Neutrophil (primary cell): Measurements from ENCODE around the gene SMPD2.

Experiments
- H3K27ac ChIP-seq: fragments of 200-600 bp; sonication (generic); 2 replicates; pipeline ENCODE4 v1.5.1; 2016; ENCODE audit warnings: mild to moderate bottlenecking, moderate library complexity
- H3K27me3 ChIP-seq: fragments of 200-600 bp; sonication (generic); 2 replicates; pipeline ENCODE4 v1.6.0; 2016; ENCODE audit warnings: mild to moderate bottlenecking
- H3K36me3 ChIP-seq: fragments of 200-600 bp; sonication (generic); 2 replicates; pipeline ENCODE4 v1.5.1; 2017
- H3K4me1 ChIP-seq, 2 experiments: fragments of 200-600 bp in 1 of 2; sonication (generic) in 1 of 2; 1 replicate in 1 of 2; 2 replicates in 1 of 2; pipeline versions ENCODE4 v1.5.1 to v1.6.1; 2013 to 2016; ENCODE audit warnings: low read depth in 1 of 2, low read length in 1 of 2, mild to moderate bottlenecking in 1 of 2, moderate library complexity in 1 of 2; ENCODE audit not compliant: control insufficient read depth in 1 of 2, insufficient read depth in 1 of 2
- H3K4me3 ChIP-seq, 2 experiments: fragments of 200-600 bp in 1 of 2; sonication (generic) in 1 of 2; 1 replicate in 1 of 2; 2 replicates in 1 of 2; pipeline ENCODE4 v1.5.1; 2013 to 2016; ENCODE audit warnings: low read depth in 1 of 2, low read length in 1 of 2, mild to moderate bottlenecking in 1 of 2, moderate library complexity in 1 of 2
- H3K9me3 ChIP-seq: fragments of 200-600 bp; sonication (generic); 2 replicates; pipeline ENCODE4 v1.5.1; 2016
- TF ChIP-seq, protein P1 (sequence below): fragments of 200-600 bp; sonication (generic); IDR thresholded peaks from 2 replicates; pipeline ENCODE4 v1.5.1; 2016; ENCODE audit warnings: antibody characterized with exemption

The SMPD2 gene

DNA sequence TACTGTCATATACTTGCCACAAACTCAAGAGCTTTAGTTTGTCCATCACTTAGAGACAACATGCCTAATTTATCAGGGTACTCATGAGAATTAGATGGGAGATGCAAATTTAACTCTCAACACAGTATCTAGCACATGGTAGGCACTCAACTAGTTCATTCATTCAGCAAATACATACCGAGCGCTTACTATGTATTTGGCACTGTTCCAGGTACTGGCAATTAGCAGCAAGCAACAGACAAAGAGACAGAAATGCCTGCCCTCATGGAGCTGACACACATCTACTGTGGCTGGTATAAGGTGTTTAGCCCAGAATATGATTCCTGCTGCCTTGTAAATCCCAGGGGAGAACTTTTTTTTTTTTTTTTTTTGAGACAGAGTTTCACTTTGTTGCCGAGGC lies 10.3 kb downstream of the SMPD2 start:
- H3K27me3 ChIP-seq = no peaks in the 10 kb centered on the region
- TF ChIP-seq, protein P1, sequence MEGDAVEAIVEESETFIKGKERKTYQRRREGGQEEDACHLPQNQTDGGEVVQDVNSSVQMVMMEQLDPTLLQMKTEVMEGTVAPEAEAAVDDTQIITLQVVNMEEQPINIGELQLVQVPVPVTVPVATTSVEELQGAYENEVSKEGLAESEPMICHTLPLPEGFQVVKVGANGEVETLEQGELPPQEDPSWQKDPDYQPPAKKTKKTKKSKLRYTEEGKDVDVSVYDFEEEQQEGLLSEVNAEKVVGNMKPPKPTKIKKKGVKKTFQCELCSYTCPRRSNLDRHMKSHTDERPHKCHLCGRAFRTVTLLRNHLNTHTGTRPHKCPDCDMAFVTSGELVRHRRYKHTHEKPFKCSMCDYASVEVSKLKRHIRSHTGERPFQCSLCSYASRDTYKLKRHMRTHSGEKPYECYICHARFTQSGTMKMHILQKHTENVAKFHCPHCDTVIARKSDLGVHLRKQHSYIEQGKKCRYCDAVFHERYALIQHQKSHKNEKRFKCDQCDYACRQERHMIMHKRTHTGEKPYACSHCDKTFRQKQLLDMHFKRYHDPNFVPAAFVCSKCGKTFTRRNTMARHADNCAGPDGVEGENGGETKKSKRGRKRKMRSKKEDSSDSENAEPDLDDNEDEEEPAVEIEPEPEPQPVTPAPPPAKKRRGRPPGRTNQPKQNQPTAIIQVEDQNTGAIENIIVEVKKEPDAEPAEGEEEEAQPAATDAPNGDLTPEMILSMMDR = no peak
- H3K27ac ChIP-seq = no peak overlapping the region
- peaks cover 48 to 50% of the 10 kb centered on the region in 2 experiments for H3K4me1 ChIP-seq
- no peak overlapping the region for H3K4me3 ChIP-seq
- H3K9me3 ChIP-seq = no peaks in the 10 kb centered on the region
- H3K36me3 ChIP-seq = peaks cover 81% of the 10 kb centered on the region

DNA sequence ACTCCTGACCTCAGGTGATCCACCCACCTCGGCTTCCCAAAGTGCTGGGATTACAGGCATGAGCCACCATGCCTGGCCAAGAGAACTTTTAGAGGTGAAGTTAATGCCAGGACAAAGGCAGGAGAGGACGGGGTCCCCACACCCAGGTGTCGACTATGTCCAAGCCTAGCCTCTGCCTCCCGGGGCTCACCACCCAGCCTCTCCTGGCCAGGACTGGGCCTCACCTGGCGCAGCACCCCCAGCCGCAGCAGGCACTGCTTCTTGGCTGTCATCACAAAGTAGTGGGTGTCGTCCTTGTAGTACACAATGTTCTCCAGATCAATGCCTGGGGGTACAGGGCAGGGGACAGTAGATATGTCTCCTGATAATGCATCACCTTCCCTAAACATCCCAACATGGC lies 10.9 kb downstream of the SMPD2 start:
- TF ChIP-seq, protein P1 = no peak
- peaks cover 52 to 56% of the 10 kb centered on the region in 2 experiments for H3K4me1 ChIP-seq
- no peak overlapping the region for H3K4me3 ChIP-seq
- H3K36me3 ChIP-seq = peaks cover 75% of the 10 kb centered on the region
- H3K9me3 ChIP-seq = no peaks in the 10 kb centered on the region
- H3K27me3 ChIP-seq = no peaks in the 10 kb centered on the region
- H3K27ac ChIP-seq = peak overlapping the region; percentile 95

DNA sequence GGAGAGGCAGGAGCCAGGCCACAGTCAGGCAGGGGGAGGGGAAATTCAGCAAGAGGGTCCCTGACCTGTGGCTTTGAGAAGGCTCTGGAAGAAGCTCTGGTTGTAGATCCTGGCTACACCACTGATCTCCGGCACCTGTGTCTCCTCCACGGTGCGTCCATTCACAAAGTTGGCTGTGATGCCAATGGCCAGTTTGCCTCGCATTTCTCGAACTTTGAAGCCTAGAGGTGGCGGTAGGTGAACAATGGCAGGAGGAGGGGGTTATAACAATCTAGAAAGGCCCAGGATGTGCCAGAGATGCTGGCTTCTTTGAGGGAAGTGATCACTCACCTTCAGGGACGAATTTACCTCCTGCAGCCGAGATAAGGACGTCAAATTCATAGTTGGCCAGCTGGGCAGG lies 11.7 kb downstream of the SMPD2 start:
- TF ChIP-seq, protein P1 = no peak
- Histone ChIP-seq H3K4me1 (peaks cover 60 to 64% of the 10 kb centered on the region in 2 experiments), H3K36me3 (peaks cover 67% of the 10 kb centered on the region), H3K4me3 (no peak overlapping the region), H3K27ac (peak overlapping the region; percentile 95), H3K9me3 (no peaks in the 10 kb centered on the region), H3K27me3 (no peaks in the 10 kb centered on the region)

DNA sequence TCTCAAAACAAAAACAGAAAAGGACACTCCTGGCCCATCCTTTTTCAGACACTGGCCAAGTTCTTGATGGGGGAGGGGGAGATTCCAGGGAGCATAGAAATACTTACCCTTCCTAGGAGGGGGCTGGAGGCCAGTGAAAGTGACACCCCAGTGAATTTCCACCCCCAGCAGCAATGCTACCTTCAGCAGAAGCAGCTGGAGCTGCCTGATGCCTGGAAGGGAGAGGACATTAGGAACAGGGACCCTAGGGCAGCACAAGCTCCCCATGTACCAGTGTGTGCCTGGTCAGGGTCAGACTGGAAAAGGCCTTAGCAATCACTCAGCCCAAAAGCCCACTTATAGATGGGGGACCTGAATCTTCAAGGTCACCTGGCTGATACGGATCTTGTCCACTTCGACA lies 12.6 kb downstream of the SMPD2 start:
- H3K4me1 ChIP-seq = peaks cover 62 to 64% of the 10 kb centered on the region in 2 experiments
- no peaks in the 10 kb centered on the region for H3K9me3 ChIP-seq
- H3K36me3 ChIP-seq = peaks cover 58% of the 10 kb centered on the region
- H3K4me3 ChIP-seq = peak overlapping the region in 1 of 2 experiments; percentile 75
- TF ChIP-seq, protein P1 = no peak
- H3K27ac ChIP-seq = peak overlapping the region; percentile 95
- no peaks in the 10 kb centered on the region for H3K27me3 ChIP-seq

DNA sequence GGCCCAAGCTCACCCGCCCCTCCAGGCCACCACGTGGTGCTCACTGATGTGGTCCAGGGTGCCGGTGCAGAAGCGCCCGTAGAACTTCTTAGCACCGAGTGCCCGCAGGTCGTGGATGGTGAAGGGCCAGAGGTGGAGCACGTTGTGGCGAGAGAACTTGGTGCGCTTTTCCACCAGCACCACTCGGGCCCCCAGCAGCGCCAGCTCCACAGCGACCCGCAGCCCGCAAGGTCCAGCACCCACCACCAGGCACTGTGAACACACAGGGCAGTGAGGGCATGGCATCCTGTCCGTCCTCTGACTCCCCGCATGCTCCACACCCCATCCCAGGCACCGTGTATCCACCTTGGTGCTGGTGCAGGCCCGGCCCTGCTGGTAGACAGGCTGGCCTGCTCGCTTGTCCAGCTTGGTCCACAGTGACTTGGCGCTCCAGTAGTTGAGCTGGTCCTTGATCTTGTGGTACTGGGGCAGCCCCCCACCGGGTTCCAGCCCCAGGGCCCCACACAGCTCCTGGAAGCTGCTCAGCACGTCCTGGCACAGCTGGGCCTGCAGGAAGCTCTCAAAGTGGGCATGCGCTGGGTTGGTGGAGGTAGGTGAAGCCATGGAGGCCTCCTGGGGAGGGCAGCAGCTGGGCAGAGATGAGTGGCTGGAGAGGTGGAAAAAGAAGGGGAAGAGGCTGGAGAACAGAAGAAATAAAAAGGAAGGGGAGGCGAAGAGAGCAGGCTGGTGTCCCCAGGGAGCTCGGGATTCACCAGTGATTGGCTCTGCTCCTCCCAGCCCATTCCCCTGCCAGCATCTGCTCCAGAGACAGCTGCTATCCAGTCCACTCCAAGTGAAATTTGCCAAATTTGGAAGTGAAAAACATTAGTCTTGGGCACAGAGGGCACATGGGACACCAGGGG lies 13.3 kb downstream of the SMPD2 start:
- peaks cover 66 to 70% of the 10 kb centered on the region in 2 experiments for H3K4me1 ChIP-seq
- no peaks in the 10 kb centered on the region for H3K9me3 ChIP-seq
- H3K27ac ChIP-seq = peak overlapping the region; percentile 95
- TF ChIP-seq, protein P1 = no peak
- H3K36me3 ChIP-seq = peaks cover 51% of the 10 kb centered on the region
- H3K27me3 ChIP-seq = no peaks in the 10 kb centered on the region
- peak overlapping the region; percentile 75 to 97 for H3K4me3 ChIP-seq
